ENCODE measurements around the gene SLC66A3.

Gene SLC66A3

GRCh38 chr2:11155381-11156035 lies at the start of gene SLC66A3:
Gene SLC66A3 (plus strand): TSS chr2:11155467. CDS start chr2:11155547, 80 bp downstream.
- DNase-seq (ENCODE audit: low read depth in 2 of 2), result peak in 1 of 2 experiments; percentile 76

- no peak for DNase-seq (ENCODE audit: low read depth in 2 of 2)
These were observed 46.3 kb upstream of the SLC66A3 start for GRCh38 chr2:11109002-11109401.

GRCh38 chr2:11112870-11113428 lies 42.3 kb upstream of the SLC66A3 start:
- no peak for DNase-seq (ENCODE audit: low read depth in 2 of 2)

GRCh38 chr2:11117776-11118175 lies 37.5 kb upstream of the SLC66A3 start:
- DNase-seq (ENCODE audit: low read depth in 2 of 2), result no peak

GRCh38 chr2:11118761-11119160 lies 36.5 kb upstream of the SLC66A3 start:
- no peak for DNase-seq (ENCODE audit: low read depth in 2 of 2)

GRCh38 chr2:11121099-11121822 lies 34.0 kb upstream of the SLC66A3 start:
- no peak for DNase-seq (ENCODE audit: low read depth in 2 of 2)

- no peak for DNase-seq (ENCODE audit: low read depth in 2 of 2)
These were observed 33.5 kb upstream of the SLC66A3 start for GRCh38 chr2:11121823-11122155.

GRCh38 chr2:11122380-11122779 lies 32.9 kb upstream of the SLC66A3 start:
- no peak for DNase-seq (ENCODE audit: low read depth in 2 of 2)

- DNase-seq (ENCODE audit: low read depth in 2 of 2), result no peak
These were observed 32.1 kb upstream of the SLC66A3 start for GRCh38 chr2:11123001-11123809.

GRCh38 chr2:11123856-11124759 lies 31.2 kb upstream of the SLC66A3 start:
- DNase-seq (ENCODE audit: low read depth in 2 of 2), result no peak

- no peak for DNase-seq (ENCODE audit: low read depth in 2 of 2)
These were observed 30.6 kb upstream of the SLC66A3 start for GRCh38 chr2:11124760-11125068.

- DNase-seq (ENCODE audit: low read depth in 2 of 2), result no peak
These were observed 27.5 kb upstream of the SLC66A3 start for GRCh38 chr2:11127761-11128160.

- DNase-seq (ENCODE audit: low read depth in 2 of 2), result no peak
These were observed 26.9 kb upstream of the SLC66A3 start for GRCh38 chr2:11128243-11128951.

- DNase-seq (ENCODE audit: low read depth in 2 of 2), result no peak
These were observed 25.4 kb upstream of the SLC66A3 start for GRCh38 chr2:11129598-11130449.

GRCh38 chr2:11131166-11131920 lies 23.9 kb upstream of the SLC66A3 start:
- no peak for DNase-seq (ENCODE audit: low read depth in 2 of 2)

- DNase-seq (ENCODE audit: low read depth in 2 of 2), result no peak
These were observed 23.1 kb upstream of the SLC66A3 start for GRCh38 chr2:11132036-11132671.

- no peak for DNase-seq (ENCODE audit: low read depth in 2 of 2)
These were observed 21.9 kb upstream of the SLC66A3 start for GRCh38 chr2:11133238-11133935.

- DNase-seq (ENCODE audit: low read depth in 2 of 2), result no peak
These were observed 21.3 kb upstream of the SLC66A3 start for GRCh38 chr2:11133936-11134320.

All from fibroblast of skin of left biceps (primary cell).